Measurements from ENCODE around the gene GTF3C2. TPM values are rescaled to one million over a fixed set of nuclear protein-coding genes. Genes with fewer than 3 reads are reported as not detected.
"Not testable (repeated sequence)": the region's sequence is repeated elsewhere in the genome, so short reads cannot be mapped to it uniquely, and the experiment has no call there.

GTF3C2 gene
- total RNA-seq, 4 donors from 2014 or later, result 54.3 to 125 (median 62.9) TPM

GRCh38 chr2:27305516-27305915 lies 51.0 kb downstream of the GTF3C2 start:
- TF ChIP-seq, protein P1, sequence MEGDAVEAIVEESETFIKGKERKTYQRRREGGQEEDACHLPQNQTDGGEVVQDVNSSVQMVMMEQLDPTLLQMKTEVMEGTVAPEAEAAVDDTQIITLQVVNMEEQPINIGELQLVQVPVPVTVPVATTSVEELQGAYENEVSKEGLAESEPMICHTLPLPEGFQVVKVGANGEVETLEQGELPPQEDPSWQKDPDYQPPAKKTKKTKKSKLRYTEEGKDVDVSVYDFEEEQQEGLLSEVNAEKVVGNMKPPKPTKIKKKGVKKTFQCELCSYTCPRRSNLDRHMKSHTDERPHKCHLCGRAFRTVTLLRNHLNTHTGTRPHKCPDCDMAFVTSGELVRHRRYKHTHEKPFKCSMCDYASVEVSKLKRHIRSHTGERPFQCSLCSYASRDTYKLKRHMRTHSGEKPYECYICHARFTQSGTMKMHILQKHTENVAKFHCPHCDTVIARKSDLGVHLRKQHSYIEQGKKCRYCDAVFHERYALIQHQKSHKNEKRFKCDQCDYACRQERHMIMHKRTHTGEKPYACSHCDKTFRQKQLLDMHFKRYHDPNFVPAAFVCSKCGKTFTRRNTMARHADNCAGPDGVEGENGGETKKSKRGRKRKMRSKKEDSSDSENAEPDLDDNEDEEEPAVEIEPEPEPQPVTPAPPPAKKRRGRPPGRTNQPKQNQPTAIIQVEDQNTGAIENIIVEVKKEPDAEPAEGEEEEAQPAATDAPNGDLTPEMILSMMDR (IDR thresholded peaks at IDR 0.05), result no peak
- no peak for TF ChIP-seq POLR2A (IDR thresholded peaks at IDR 0.05)
- intact Hi-C loops (cut with DNase I; ENCODE audit: low total_unique reads), result no loop called here
- DNase-seq (ENCODE audit: low spot score in 2 of 2), result no peak
- no peak overlapping the region for H3K4me3 ChIP-seq (ENCODE audit: low read depth, poor library complexity, severe bottlenecking)
- 85 to 90% methylated on average over 16 of the region's 16 CpGs for whole genome bisulfite sequencing, 2 donors

DNA sequence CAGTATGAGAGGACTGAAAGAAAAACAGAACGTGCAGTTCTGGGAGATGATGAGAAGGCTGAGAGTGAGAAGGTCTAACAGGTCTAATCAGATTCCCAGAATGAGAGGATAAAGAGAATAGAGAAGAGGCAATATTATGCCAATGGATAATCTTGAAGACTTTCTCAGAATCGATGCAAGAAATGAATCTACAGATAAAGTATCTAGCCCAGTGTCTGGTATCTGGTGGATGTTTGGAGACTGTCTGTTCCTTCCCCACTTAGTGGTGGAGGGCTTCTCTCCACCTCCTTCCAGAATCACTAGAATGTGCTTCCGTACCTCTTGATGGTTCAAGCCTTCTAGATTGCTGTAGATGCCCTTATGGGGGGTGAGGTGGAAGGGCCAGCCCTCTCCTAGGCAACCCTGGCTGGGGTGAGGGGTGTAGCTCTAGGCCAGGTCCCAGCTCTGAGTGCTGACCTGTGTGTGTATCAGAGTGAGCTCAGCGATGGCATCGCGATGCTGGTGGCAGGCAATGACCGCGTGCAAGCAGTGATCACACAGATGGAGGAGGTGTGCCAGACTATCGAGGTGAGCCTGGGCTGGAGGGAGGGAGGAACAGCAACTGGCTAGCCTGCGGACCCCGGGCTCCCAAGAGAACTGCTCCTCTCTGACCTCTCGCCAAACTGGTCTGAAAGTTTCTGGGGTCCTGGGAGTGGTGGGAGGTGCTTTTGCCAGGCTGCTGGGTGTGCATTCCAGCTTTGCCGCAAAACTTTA lies 51.9 kb downstream of the GTF3C2 start:
- no peak overlapping the region for H3K4me3 ChIP-seq (ENCODE audit: low read depth, poor library complexity, severe bottlenecking)
- no peak for TF ChIP-seq POLR2A (IDR thresholded peaks at IDR 0.05)
- TF ChIP-seq, protein P1 (IDR thresholded peaks at IDR 0.05), result no peak
- DNase-seq (ENCODE audit: low spot score in 2 of 2), result no peak
- 85 to 88% methylated on average over 13 of the region's 13 CpGs for WGBS, 2 donors
- intact Hi-C loops (cut with DNase I; ENCODE audit: low total_unique reads), result no loop called here

GRCh38 chr2:27303093-27304025 lies 53.2 kb downstream of the GTF3C2 start:
- intact Hi-C loops (cut with DNase I; ENCODE audit: low total_unique reads), result no loop called here
- DNase-seq (ENCODE audit: low spot score in 2 of 2), result no peak
- 19 to 22% methylated on average over 25 of the region's 25 CpGs for WGBS, 2 donors
- H3K4me3 ChIP-seq (ENCODE audit: low read depth, poor library complexity, severe bottlenecking), result no peak overlapping the region
- TF ChIP-seq POLR2A (IDR thresholded peaks at IDR 0.05), result no peak
- TF ChIP-seq, protein P1 (IDR thresholded peaks at IDR 0.05), result peak in 1 of 3 donors; percentile 51

DNA sequence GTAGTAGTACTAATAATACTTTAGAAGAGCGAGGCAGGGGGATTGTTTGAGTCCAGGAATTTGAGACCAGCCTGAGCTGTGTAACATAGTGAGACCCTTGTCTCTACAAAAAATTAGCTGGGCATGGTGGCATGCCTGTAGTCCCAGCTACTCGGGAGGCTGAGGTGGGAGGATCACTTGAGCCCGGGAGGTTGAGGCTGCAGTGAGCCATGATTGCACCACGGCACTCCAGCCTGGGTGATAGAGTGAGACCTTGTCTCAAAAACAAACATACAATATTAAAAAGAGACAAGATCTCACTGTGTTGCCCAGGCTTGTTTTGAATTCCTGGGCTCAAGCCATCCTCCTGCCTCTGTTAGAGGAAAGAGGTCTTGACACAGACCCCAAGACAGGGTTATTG lies 56.0 kb downstream of the GTF3C2 start:
- DNase-seq (ENCODE audit: low spot score in 2 of 2); intact Hi-C loops (cut with DNase I; ENCODE audit: low total_unique reads); H3K4me3 ChIP-seq (ENCODE audit: low read depth, poor library complexity, severe bottlenecking): not testable (repeated sequence)
- WGBS, 2 donors, result 83 to 93% methylated on average over 4 of the region's 4 CpGs

DNA sequence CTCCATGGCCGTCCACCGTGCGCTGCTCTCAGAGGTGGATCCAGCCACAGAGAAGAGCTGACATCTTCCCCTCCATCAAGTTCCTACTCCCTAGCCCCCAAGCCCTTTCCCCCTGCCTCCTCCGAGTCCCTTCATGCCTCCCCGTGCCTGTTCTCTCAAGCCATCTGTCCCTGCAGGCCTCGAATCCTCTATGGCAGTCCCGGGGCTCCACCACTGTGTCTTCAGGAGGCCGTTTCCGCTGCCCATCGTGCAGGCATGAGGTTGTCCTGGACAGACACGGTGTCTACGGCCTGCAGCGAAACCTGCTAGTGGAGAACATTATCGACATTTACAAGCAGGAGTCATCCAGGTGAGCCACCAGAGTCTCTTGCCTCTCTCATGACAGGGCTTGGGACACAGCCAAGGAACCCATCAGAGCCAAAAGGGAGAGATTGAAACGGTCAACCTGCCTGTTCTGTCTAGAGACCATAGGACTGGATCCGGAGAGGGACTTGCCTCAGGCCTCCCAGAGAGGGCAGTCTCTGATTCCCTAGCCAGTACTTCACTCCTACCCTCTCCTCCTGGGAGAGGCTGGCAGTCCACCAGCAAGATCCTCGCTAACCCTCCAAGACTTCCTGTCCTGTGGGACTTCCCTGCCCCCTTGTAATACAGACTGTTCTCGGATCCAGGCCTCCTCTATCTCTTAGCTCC lies 58.0 kb downstream of the GTF3C2 start:
- intact Hi-C loops (cut with DNase I; ENCODE audit: low total_unique reads), result no loop called here
- H3K4me3 ChIP-seq (ENCODE audit: low read depth, poor library complexity, severe bottlenecking), result no peak overlapping the region
- no peak for TF ChIP-seq POLR2A (IDR thresholded peaks at IDR 0.05)
- TF ChIP-seq, protein P1 (IDR thresholded peaks at IDR 0.05), result no peak
- WGBS, 2 donors, result 75 to 84% methylated on average over 18 of the region's 18 CpGs
- no peak for DNase-seq (ENCODE audit: low spot score in 2 of 2)

- WGBS, 2 donors, result 84 to 94% methylated on average over 3 of the region's 3 CpGs
- DNase-seq (ENCODE audit: low spot score in 2 of 2), result no peak
- H3K4me3 ChIP-seq (ENCODE audit: low read depth, poor library complexity, severe bottlenecking), result no peak overlapping the region
- intact Hi-C loops (cut with DNase I; ENCODE audit: low total_unique reads), result no loop called here
- TF ChIP-seq, protein P1 (IDR thresholded peaks at IDR 0.05), result no peak
- no peak for TF ChIP-seq POLR2A (IDR thresholded peaks at IDR 0.05)
Measured at GRCh38 chr2:27297195-27297594, 59.4 kb downstream of the GTF3C2 start.
